ENCODE results near the gene UPK3A.
A peak's percentile ranks its signal among the peaks of the same experiment; 100 is the strongest.
"Not testable (repeated sequence)": the region's sequence is repeated elsewhere in the genome, so short reads cannot be mapped to it uniquely, and the experiment has no call there.

Gene UPK3A

GRCh38 chr22:45319324-45319685 is 34.6 kb downstream of the UPK3A start:
- ATAC-seq (no peak), DNase-seq (ENCODE audit: low spot score in 2 of 2) (peak in 1 of 2 donors; percentile 67)
- Mint-ChIP-seq H3K4me3 (peak overlapping the region; percentile 71), H3K4me1 (peaks cover 63% of the 10 kb centered on the region), H3K36me3 (peaks cover 45% of the 10 kb centered on the region), H3K9me3 (no peaks in the 10 kb centered on the region), H3K27ac (peak overlapping the region; percentile 98)

- peak overlapping the region; percentile 98 for H3K27ac Mint-ChIP-seq
- no peaks in the 10 kb centered on the region for H3K9me3 Mint-ChIP-seq
- ATAC-seq (no peak), DNase-seq (ENCODE audit: low spot score in 2 of 2) (no peak)
- H3K4me1 Mint-ChIP-seq = peaks cover 60% of the 10 kb centered on the region
- peak overlapping the region; percentile 71 for H3K4me3 Mint-ChIP-seq
- H3K36me3 Mint-ChIP-seq = peaks cover 56% of the 10 kb centered on the region
These were observed 35.7 kb downstream of the UPK3A start for GRCh38 chr22:45320357-45320976.

DNA sequence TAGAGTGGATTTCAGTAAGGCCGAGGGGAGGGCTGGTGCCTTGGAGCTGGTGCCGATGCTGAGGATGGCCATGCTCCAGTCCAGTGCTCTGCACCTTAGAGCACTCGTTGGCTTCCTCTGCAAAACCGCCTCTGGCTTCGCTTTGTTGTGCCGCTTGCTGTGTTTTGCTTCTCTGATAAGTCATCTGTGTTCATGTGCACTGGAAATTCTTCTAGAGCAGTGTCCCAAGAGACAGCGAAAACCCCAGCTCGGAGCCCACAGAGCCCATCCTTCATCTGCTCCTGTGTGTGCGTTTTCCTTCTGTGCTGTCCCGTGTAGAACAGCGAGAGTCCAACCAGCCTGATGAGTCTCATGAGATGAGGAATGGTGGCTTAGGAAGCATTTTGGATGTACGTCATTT is 37.1 kb downstream of the UPK3A start:
- no peak for DNase-seq (ENCODE audit: low spot score in 2 of 2)
- H3K27ac Mint-ChIP-seq = peak overlapping the region; percentile 55
- peaks cover 68% of the 10 kb centered on the region for H3K36me3 Mint-ChIP-seq
- no peaks in the 10 kb centered on the region for H3K9me3 Mint-ChIP-seq
- H3K4me1 Mint-ChIP-seq = peaks cover 57% of the 10 kb centered on the region
- no peak overlapping the region for H3K4me3 Mint-ChIP-seq
- no peak for ATAC-seq

GRCh38 chr22:45322873-45323525 is 38.2 kb downstream of the UPK3A start:
- ATAC-seq (no peak), DNase-seq (ENCODE audit: low spot score in 2 of 2) (no peak)
- Mint-ChIP-seq H3K4me3 (no peak overlapping the region), H3K27ac (no peak overlapping the region), H3K36me3 (peaks cover 76% of the 10 kb centered on the region), H3K4me1 (peaks cover 49% of the 10 kb centered on the region), H3K9me3 (no peaks in the 10 kb centered on the region)

DNA sequence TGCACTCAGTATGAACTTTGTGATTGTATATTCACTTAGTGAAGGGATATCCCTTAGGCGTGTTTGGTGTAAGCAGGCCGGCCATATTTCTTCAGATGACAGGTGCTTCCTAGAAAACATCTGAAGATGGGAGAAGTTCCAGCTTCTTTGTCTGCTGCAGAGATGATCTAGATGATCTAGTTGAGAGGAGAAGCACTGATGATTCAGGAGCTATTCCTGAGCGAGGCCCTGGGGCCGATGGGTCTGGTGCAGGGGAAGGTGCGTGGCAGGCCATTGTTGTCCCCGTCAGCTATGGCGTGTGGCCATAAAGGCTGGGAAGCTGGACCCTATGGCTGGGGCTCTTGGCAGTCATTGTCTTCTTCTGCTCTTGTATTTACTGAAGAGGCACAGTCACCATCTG is 38.9 kb downstream of the UPK3A start:
- ATAC-seq (no peak), DNase-seq (ENCODE audit: low spot score in 2 of 2) (no peak)
- peaks cover 42% of the 10 kb centered on the region for H3K4me1 Mint-ChIP-seq
- H3K36me3 Mint-ChIP-seq = peaks cover 73% of the 10 kb centered on the region
- no peaks in the 10 kb centered on the region for H3K9me3 Mint-ChIP-seq
- peak overlapping the region; percentile 41 for H3K27ac Mint-ChIP-seq
- H3K4me3 Mint-ChIP-seq = no peak overlapping the region

GRCh38 chr22:45324311-45324711 is 39.6 kb downstream of the UPK3A start:
- peaks cover 36% of the 10 kb centered on the region for H3K4me1 Mint-ChIP-seq
- no peaks in the 10 kb centered on the region for H3K9me3 Mint-ChIP-seq
- peak overlapping the region; percentile 41 for H3K27ac Mint-ChIP-seq
- no peak for DNase-seq (ENCODE audit: low spot score in 2 of 2)
- no peak for ATAC-seq
- H3K4me3 Mint-ChIP-seq = no peak overlapping the region
- H3K36me3 Mint-ChIP-seq = peaks cover 73% of the 10 kb centered on the region

GRCh38 chr22:45328261-45328660 is 43.5 kb downstream of the UPK3A start:
- DNase-seq (ENCODE audit: low spot score in 2 of 2); H3K4me3 Mint-ChIP-seq; H3K9me3 Mint-ChIP-seq; ATAC-seq: not testable (repeated sequence)
- Mint-ChIP-seq H3K36me3 (peaks cover 80% of the 10 kb centered on the region), H3K27ac (peak overlapping the region; percentile 67), H3K4me1 (peaks cover 27% of the 10 kb centered on the region)

DNA sequence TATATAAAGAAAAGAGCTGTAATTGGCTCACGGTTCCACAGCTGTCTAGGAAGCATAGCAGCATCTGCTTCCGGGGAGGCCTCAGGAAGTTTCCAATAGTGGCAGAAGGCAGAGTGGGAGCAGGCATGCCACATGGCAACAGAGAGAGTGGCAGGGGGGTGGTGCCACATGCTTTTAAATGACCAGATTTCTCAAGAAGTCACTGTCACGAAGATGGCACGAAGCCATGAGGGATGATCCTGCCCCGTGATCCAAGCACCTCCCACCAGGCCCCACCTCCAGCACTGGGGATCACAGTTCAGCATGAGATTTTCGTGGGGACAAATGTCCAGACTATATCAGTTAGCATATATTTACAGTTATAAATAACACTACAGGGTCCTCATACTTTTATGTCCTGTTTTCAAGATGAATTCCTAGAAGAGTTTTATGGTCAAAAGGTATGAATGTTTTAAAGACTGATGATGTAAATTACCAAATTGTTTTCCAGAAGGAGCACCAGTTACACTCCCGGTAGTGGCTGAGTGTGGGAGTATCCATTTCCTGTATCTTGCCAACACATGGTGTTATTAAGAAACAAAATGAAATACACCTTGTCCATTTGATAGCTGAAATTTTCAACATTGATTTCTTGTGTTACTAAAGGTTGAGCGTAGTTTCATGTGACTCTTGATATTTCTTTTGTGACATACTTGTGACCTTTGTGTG is 44.2 kb downstream of the UPK3A start:
- peaks cover 22% of the 10 kb centered on the region for H3K4me1 Mint-ChIP-seq
- DNase-seq (ENCODE audit: low spot score in 2 of 2) (no peak), ATAC-seq (no peak)
- H3K36me3 Mint-ChIP-seq = peaks cover 80% of the 10 kb centered on the region
- no peak overlapping the region for H3K4me3 Mint-ChIP-seq
- H3K27ac Mint-ChIP-seq = peak overlapping the region; percentile 67
- H3K9me3 Mint-ChIP-seq = no peaks in the 10 kb centered on the region

DNA sequence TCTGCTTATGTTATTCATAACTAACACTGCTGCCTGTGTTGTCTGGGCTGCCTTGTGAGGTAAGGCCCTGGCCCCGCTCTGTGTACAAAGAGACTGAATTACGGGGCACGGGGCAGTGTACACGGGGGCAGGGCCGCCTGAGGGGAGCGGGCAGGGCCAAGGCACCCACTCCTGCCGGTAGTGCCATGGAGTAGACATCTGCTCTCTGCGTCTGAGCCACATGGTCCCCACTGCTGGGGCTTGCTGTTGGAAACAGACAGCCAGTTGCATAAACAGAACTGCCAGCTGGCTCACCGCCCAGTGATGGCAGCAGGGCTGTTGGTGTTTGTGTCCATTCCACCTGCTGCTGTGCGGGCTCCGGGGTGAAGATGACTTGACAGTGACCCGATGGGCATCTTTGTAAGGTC is 44.8 kb downstream of the UPK3A start:
- ATAC-seq = no peak
- Mint-ChIP-seq H3K36me3 (peaks cover 81% of the 10 kb centered on the region), H3K9me3 (no peaks in the 10 kb centered on the region)

DNA sequence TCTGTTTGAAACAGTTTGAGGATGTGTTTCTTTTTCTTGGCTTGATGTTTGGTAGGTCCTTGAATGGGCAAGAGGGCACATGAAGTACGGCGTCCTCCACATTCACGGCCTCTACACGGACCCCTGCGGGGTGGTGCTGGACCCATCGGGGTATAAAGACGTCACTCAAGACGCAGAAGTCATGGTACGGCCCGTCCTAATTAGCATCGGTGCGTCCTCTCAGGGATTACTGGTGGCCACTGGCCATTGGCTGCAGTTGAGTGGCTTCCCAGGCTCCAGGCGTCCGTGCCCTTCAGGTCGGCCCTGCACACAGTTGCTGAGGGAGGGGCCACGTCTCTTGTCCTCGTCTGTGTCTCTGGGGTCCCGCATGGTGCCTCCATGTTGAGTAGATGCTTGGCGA is 45.8 kb downstream of the UPK3A start:
- peaks cover 19% of the 10 kb centered on the region for H3K4me1 Mint-ChIP-seq
- DNase-seq (ENCODE audit: low spot score in 2 of 2) (no peak), ATAC-seq (no peak)
- H3K9me3 Mint-ChIP-seq = no peaks in the 10 kb centered on the region
- H3K4me3 Mint-ChIP-seq = no peak overlapping the region
- H3K36me3 Mint-ChIP-seq = peaks cover 74% of the 10 kb centered on the region
- H3K27ac Mint-ChIP-seq = no peak overlapping the region

More for the DNA sequence above, 44.8 kb downstream of the UPK3A start:
- Mint-ChIP-seq H3K4me1 (peaks cover 25% of the 10 kb centered on the region), H3K4me3 (no peak overlapping the region), H3K27ac (peak overlapping the region; percentile 67)
- DNase-seq (ENCODE audit: low spot score in 2 of 2) = no peak

- Mint-ChIP-seq H3K27ac (no peak overlapping the region), H3K36me3 (peaks cover 74% of the 10 kb centered on the region), H3K9me3 (no peaks in the 10 kb centered on the region), H3K4me3 (no peak overlapping the region), H3K4me1 (peaks cover 16% of the 10 kb centered on the region)
- ATAC-seq = no peak
- no peak for DNase-seq (ENCODE audit: low spot score in 2 of 2)
These were observed 46.7 kb downstream of the UPK3A start for GRCh38 chr22:45331486-45331885.

DNA sequence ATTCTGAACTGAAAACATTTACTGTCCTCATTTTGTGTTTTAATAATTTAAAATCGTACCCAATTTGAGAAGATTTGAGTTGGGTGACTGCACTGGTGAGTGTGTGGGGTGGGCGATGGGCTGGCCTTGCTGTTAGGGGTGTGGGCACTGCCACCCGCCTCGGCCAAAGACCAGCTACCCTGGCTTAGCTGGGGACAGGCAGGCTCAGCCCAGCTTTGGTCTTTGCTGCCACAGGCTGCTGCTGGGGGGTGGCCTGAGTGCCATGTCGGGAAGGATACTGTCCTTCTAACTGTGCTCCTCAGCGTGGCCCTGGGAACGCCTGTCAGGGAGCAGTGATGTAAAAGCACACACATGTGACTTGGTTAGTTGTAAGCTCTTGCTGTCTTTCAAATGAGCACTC is 47.3 kb downstream of the UPK3A start:
- Mint-ChIP-seq H3K4me1 (peaks cover 16% of the 10 kb centered on the region), H3K4me3 (no peak overlapping the region), H3K27ac (no peak overlapping the region), H3K9me3 (no peaks in the 10 kb centered on the region), H3K36me3 (peaks cover 76% of the 10 kb centered on the region)
- no peak for ATAC-seq
- DNase-seq (ENCODE audit: low spot score in 2 of 2) = no peak

DNA sequence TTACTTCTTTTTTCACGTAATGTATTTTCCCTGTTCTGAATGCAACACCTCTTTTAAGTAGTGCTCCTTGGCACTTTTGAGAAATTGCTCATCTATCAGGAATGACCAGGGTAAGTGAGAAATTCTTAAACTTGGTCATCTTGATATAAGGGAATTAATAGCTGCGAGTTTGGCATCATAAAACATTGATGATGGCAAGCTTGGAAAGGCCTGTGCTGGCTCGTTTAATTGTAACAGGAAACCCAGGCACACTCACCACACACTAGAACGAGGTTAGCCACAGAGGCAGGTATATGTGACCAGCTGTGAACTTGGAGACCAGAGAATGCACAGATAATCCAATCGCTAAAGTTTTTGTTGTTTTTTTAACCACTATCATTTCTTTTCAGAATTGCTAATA is 49.3 kb downstream of the UPK3A start:
- no peak for DNase-seq (ENCODE audit: low spot score in 2 of 2)
- ATAC-seq = peak; percentile 58
- H3K9me3 Mint-ChIP-seq = no peaks in the 10 kb centered on the region
- H3K4me1 Mint-ChIP-seq = peaks cover 12% of the 10 kb centered on the region
- H3K36me3 Mint-ChIP-seq = peaks cover 81% of the 10 kb centered on the region
- H3K27ac Mint-ChIP-seq = no peak overlapping the region
- no peak overlapping the region for H3K4me3 Mint-ChIP-seq

DNA sequence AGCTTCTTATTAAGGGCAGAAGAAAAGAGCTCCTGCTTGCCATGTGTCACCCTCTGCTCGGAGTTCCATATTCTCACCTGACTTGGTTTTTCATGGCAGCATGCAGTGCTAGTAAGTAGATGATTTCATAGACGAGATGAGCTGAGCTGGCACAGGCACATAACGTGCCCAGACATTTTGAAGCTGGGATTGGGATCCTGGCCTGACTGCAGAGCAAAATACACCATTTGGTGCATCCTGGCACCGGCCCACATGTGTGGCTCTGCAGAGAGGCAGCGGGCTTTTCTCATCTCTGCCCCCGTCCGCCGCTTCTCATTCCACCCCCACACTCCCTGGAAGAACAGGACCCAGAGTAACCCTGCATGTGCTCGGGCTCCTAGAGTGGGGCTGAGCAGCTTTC is 49.8 kb downstream of the UPK3A start:
- peaks cover 79% of the 10 kb centered on the region for H3K36me3 Mint-ChIP-seq
- no peaks in the 10 kb centered on the region for H3K9me3 Mint-ChIP-seq
- no peak overlapping the region for H3K4me3 Mint-ChIP-seq
- DNase-seq (ENCODE audit: low spot score in 2 of 2) (no peak), ATAC-seq (no peak)
- peaks cover 12% of the 10 kb centered on the region for H3K4me1 Mint-ChIP-seq
- H3K27ac Mint-ChIP-seq = no peak overlapping the region

GRCh38 chr22:45335021-45335818 is 50.5 kb downstream of the UPK3A start:
- Mint-ChIP-seq H3K4me1 (peaks cover 12% of the 10 kb centered on the region), H3K9me3 (no peaks in the 10 kb centered on the region), H3K36me3 (peaks cover 81% of the 10 kb centered on the region), H3K27ac (no peak overlapping the region), H3K4me3 (no peak overlapping the region)
- no peak for DNase-seq (ENCODE audit: low spot score in 2 of 2)
- no peak for ATAC-seq

Data from stimulated activated effector memory CD8-positive, alpha-beta T cell treated with anti-CD3 and anti-CD28 coated beads, Interleukin-12 subunit alpha, Interleukin-12 subunit beta, amount 100 ng/mL, for 72 hours (primary cell).